HepG2 (cell line): ENCODE data around the gene SORBS2.

ENCODE experiments used
- BRD4 ChIP-seq: sonication (generic); formaldehyde crosslinking; IDR thresholded peaks from 2 replicates; pipeline ENCODE4 v1.4.0; 2020; ENCODE audit warnings: missing genetic modification reagents
- CHD2 ChIP-seq: IDR thresholded peaks from 2 replicates; pipeline ENCODE4 v1.6.1; 2011; ENCODE audit warnings: low read depth, low read length, improper control_type of control experiment
- CTCF ChIP-seq: sonication (generic); formaldehyde crosslinking; IDR thresholded peaks from 2 replicates; pipeline ENCODE4 v1.5.0; 2020; ENCODE audit warnings: mild to moderate bottlenecking, missing genetic modification reagents, moderate library complexity
- FOXJ3 ChIP-seq: sonication (generic); formaldehyde crosslinking; IDR thresholded peaks from 2 replicates; pipeline ENCODE4 v1.4.0; 2020; ENCODE audit warnings: missing genetic modification reagents, mild to moderate bottlenecking, borderline replicate concordance
- GZF1 ChIP-seq: sonication (generic); formaldehyde crosslinking; IDR thresholded peaks from 2 replicates; pipeline ENCODE4 v1.5.1; 2020; ENCODE audit warnings: mild to moderate bottlenecking, missing genetic modification reagents
- KDM1A ChIP-seq: IDR thresholded peaks from 2 replicates; pipeline ENCODE4 v1.6.1; 2016; ENCODE audit warnings: missing compliant biosample characterization
- MAFF ChIP-seq: IDR thresholded peaks from 2 replicates; pipeline ENCODE4 v1.6.1; 2011; ENCODE audit warnings: low read depth, low read length, improper control_type of control experiment
- MAFK ChIP-seq, 2 experiments: IDR thresholded peaks in 1 of 2; conservative IDR thresholded peaks in 1 of 2; 2 replicates each; pipeline ENCODE4 v1.6.1; 2011; ENCODE audit warnings: improper control_type of control experiment in 2 of 2, low read length in 2 of 2
- NFKBIZ ChIP-seq: IDR thresholded peaks from 2 replicates; pipeline ENCODE4 v1.6.1; 2018; ENCODE audit warnings: missing genetic modification reagents, missing compliant biosample characterization
- NPAS2 ChIP-seq: sonication (generic); formaldehyde crosslinking; IDR thresholded peaks from 2 replicates; pipeline ENCODE4 v1.8.0; 2022; ENCODE audit warnings: mild to moderate bottlenecking, missing genetic modification reagents, borderline replicate concordance
- ZNF660 ChIP-seq: sonication (generic); formaldehyde crosslinking; IDR thresholded peaks from 2 replicates; pipeline ENCODE4 v1.5.1; 2020; ENCODE audit warnings: mild to moderate bottlenecking, low read depth, missing genetic modification reagents, borderline replicate concordance
- TF ChIP-seq, protein P1 (sequence below), 2 experiments: sonication (generic) in 1 of 2; formaldehyde crosslinking in 1 of 2; IDR thresholded peaks; 2 replicates each; pipeline versions ENCODE4 v1.5.1 to v1.6.1; 2011 to 2020; ENCODE audit warnings: borderline replicate concordance in 1 of 2, low read depth in 1 of 2, low read length in 1 of 2, mild to moderate bottlenecking in 1 of 2, missing genetic modification reagents in 1 of 2, moderate library complexity in 1 of 2

GRCh38 chr4:185680617-185681016 lies 131.4 kb downstream of the SORBS2 start:
- TF ChIP-seq CTCF (no peak), NFKBIZ (CRISPR knock-in tag) (no peak), MAFF (no peak), ZNF660 (CRISPR knock-in tag) (no peak), MAFK (conservative IDR thresholded peaks at IDR 0.05 in 1 of 2, IDR thresholded peaks at IDR 0.05 in 1 of 2; ENCODE audit: low read length in 2 of 2) (no peak), FOXJ3 (no peak), CHD2 (no peak), KDM1A (CRISPR knock-in tag) (no peak), NPAS2 (CRISPR knock-in tag) (no peak), GZF1 (CRISPR knock-in tag) (no peak), BRD4 (CRISPR knock-in tag) (no peak)
- TF ChIP-seq, protein P1, sequence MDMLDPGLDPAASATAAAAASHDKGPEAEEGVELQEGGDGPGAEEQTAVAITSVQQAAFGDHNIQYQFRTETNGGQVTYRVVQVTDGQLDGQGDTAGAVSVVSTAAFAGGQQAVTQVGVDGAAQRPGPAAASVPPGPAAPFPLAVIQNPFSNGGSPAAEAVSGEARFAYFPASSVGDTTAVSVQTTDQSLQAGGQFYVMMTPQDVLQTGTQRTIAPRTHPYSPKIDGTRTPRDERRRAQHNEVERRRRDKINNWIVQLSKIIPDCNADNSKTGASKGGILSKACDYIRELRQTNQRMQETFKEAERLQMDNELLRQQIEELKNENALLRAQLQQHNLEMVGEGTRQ (IDR thresholded peaks at IDR 0.05; ENCODE audit: low read depth, low read length) = no peak
- TF ChIP-seq, protein P1 (CRISPR knock-in tag; IDR thresholded peaks at IDR 0.05; ENCODE audit: borderline replicate concordance) = no peak
